Measurements from ENCODE around the gene PNKD.

PNKD gene

GRCh38 chr2:218262631-218263586 is 7.4 kb upstream of the PNKD start:
- TF ChIP-seq FOXM1 (IDR thresholded peaks at IDR 0.05; ENCODE audit: borderline replicate concordance, low read depth), result no peak
- no peak for TF ChIP-seq USF1 (IDR thresholded peaks at IDR 0.05)
- no peak for TF ChIP-seq EP300 (IDR thresholded peaks at IDR 0.05; ENCODE audit: borderline replicate concordance)
- no peak for TF ChIP-seq CEBPB (IDR thresholded peaks at IDR 0.05)
- TF ChIP-seq TCF12 (IDR thresholded peaks at IDR 0.05; ENCODE audit: low read depth), result no peak
- no peak for TF ChIP-seq TAF1 (IDR thresholded peaks at IDR 0.05; ENCODE audit: low read depth)
- no peak for TF ChIP-seq MAX (IDR thresholded peaks at IDR 0.05)
- no peak for TF ChIP-seq RAD21 (IDR thresholded peaks at IDR 0.05; ENCODE audit: low read depth)
- no peak for TF ChIP-seq NFIC (IDR thresholded peaks at IDR 0.05)
- TF ChIP-seq REST (IDR thresholded peaks at IDR 0.05; ENCODE audit: low read depth), result no peak
- no peak for TF ChIP-seq EGR1 (IDR thresholded peaks at IDR 0.05)
- no peak for TF ChIP-seq TEAD4 (IDR thresholded peaks at IDR 0.05)
- no peak for TF ChIP-seq YY1 (IDR thresholded peaks at IDR 0.05; ENCODE audit: low read depth)

GRCh38 chr2:218263817-218264641 is 6.3 kb upstream of the PNKD start:
- TF ChIP-seq TEAD4 (IDR thresholded peaks at IDR 0.05) (no peak), USF1 (IDR thresholded peaks at IDR 0.05) (no peak), NFIC (IDR thresholded peaks at IDR 0.05) (no peak), ZBTB7A (IDR thresholded peaks at IDR 0.05; ENCODE audit: low read depth) (no peak), EGR1 (IDR thresholded peaks at IDR 0.05) (no peak), FOXM1 (IDR thresholded peaks at IDR 0.05; ENCODE audit: borderline replicate concordance, low read depth) (no peak), RAD21 (IDR thresholded peaks at IDR 0.05; ENCODE audit: low read depth) (no peak), MAX (IDR thresholded peaks at IDR 0.05) (no peak), CREB1 (IDR thresholded peaks at IDR 0.05; ENCODE audit: low read depth) (no peak), REST (IDR thresholded peaks at IDR 0.05; ENCODE audit: low read depth) (no peak), YY1 (IDR thresholded peaks at IDR 0.05; ENCODE audit: low read depth) (no peak), CEBPB (IDR thresholded peaks at IDR 0.05) (no peak), TCF12 (IDR thresholded peaks at IDR 0.05; ENCODE audit: low read depth) (no peak), TAF1 (IDR thresholded peaks at IDR 0.05; ENCODE audit: low read depth) (no peak), EP300 (IDR thresholded peaks at IDR 0.05; ENCODE audit: borderline replicate concordance) (no peak)

GRCh38 chr2:218264773-218265561 is 5.4 kb upstream of the PNKD start:
- TF ChIP-seq YY1 (IDR thresholded peaks at IDR 0.05; ENCODE audit: low read depth) (no peak), CEBPB (IDR thresholded peaks at IDR 0.05) (no peak), TCF12 (IDR thresholded peaks at IDR 0.05; ENCODE audit: low read depth) (no peak), REST (IDR thresholded peaks at IDR 0.05; ENCODE audit: low read depth) (no peak)
